OCI-LY1 (cell line): ENCODE measurements around the gene VTA1.

ENCODE experiments used
- EZH2 ChIP-seq: fragments of 200-600 bp; sonication (generic), shearing (Covaris generic); IDR thresholded peaks from 2 replicates; pipeline ENCODE4 v1.8.0; 2017; ENCODE audit warnings: borderline replicate concordance, mixed run types, mild to moderate bottlenecking, antibody characterized with exemption, low read length, moderate library complexity, mixed read lengths
- TF ChIP-seq, protein P1 (sequence below): fragments of 200-600 bp; sonication (generic), shearing (Covaris generic); IDR thresholded peaks from 2 replicates; pipeline ENCODE4 v1.5.1; 2017; ENCODE audit warnings: mild to moderate bottlenecking, antibody characterized with exemption, low read length, moderate library complexity, mixed read lengths

GRCh38 chr6:142154336-142154735 lies 7.3 kb downstream of the VTA1 start:
- TF ChIP-seq, protein P1, sequence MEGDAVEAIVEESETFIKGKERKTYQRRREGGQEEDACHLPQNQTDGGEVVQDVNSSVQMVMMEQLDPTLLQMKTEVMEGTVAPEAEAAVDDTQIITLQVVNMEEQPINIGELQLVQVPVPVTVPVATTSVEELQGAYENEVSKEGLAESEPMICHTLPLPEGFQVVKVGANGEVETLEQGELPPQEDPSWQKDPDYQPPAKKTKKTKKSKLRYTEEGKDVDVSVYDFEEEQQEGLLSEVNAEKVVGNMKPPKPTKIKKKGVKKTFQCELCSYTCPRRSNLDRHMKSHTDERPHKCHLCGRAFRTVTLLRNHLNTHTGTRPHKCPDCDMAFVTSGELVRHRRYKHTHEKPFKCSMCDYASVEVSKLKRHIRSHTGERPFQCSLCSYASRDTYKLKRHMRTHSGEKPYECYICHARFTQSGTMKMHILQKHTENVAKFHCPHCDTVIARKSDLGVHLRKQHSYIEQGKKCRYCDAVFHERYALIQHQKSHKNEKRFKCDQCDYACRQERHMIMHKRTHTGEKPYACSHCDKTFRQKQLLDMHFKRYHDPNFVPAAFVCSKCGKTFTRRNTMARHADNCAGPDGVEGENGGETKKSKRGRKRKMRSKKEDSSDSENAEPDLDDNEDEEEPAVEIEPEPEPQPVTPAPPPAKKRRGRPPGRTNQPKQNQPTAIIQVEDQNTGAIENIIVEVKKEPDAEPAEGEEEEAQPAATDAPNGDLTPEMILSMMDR: no peak
- no peak for TF ChIP-seq EZH2
